Panc1 (cell line): ENCODE results near the gene CDC42EP4.

Experiments used
- POLR2AphosphoS5 ChIP-seq: IDR thresholded peaks from 2 replicates; pipeline ENCODE4 v1.6.1; 2012; ENCODE audit warnings: mild to moderate bottlenecking, low read depth, low read length, moderate library complexity
- TF ChIP-seq, protein P1 (sequence below): fragments of 450-650 bp; IDR thresholded peaks from 2 replicates; pipeline ENCODE4 v1.5.1; 2017; ENCODE audit warnings: mild to moderate bottlenecking

- TF ChIP-seq POLR2AphosphoS5: no peak
- TF ChIP-seq, protein P1, sequence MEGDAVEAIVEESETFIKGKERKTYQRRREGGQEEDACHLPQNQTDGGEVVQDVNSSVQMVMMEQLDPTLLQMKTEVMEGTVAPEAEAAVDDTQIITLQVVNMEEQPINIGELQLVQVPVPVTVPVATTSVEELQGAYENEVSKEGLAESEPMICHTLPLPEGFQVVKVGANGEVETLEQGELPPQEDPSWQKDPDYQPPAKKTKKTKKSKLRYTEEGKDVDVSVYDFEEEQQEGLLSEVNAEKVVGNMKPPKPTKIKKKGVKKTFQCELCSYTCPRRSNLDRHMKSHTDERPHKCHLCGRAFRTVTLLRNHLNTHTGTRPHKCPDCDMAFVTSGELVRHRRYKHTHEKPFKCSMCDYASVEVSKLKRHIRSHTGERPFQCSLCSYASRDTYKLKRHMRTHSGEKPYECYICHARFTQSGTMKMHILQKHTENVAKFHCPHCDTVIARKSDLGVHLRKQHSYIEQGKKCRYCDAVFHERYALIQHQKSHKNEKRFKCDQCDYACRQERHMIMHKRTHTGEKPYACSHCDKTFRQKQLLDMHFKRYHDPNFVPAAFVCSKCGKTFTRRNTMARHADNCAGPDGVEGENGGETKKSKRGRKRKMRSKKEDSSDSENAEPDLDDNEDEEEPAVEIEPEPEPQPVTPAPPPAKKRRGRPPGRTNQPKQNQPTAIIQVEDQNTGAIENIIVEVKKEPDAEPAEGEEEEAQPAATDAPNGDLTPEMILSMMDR: no peak
These were observed 24.9 kb downstream of the CDC42EP4 start for GRCh38 chr17:73286863-73287296.
